MCF 10A (cell line): ENCODE measurements around the gene APC2. TPM values are rescaled to one million over a fixed set of nuclear protein-coding genes. Genes with fewer than 3 reads are reported as not detected.
"Not testable (repeated sequence)": the region's sequence is repeated elsewhere in the genome, so short reads cannot be mapped to it uniquely, and the experiment has no call there.

ENCODE experiments used
- BruUV-seq: library from RNA; stranded (reverse); fragments of 400-500 nt; replicated peaks from 2 replicates; lab custom pipeline; 2021; lab: Mats Ljungman, UMichigan
- CTCF ChIA-PET: fragments of 300-600 bp; sonication (Branson Sonifier 250); formaldehyde crosslinking; extraction: SDS; loops from one replicate; lab custom pipeline; 2021; ENCODE audit warnings: antibody characterized with exemption, inconsistent platforms; lab: Yijun Ruan, JAX
- POLR2A ChIA-PET: fragments of 300-600, 350-650 bp; sonication (Branson Sonifier 250); formaldehyde crosslinking; extraction: SDS; loops from one replicate; lab custom pipeline; 2020; ENCODE audit warnings: antibody characterized with exemption, inconsistent platforms; lab: Yijun Ruan, JAX
- DNase-seq: peaks from one replicate; pipeline ENCODE4 v3.0.0-alpha.2; 2018; ENCODE audit not compliant: unreplicated experiment
- H3K27ac Mint-ChIP-seq: one replicate; pipeline ENCODE4 v1.8.0; 2022; ENCODE audit warnings: mild to moderate bottlenecking, low read depth, mixed read lengths; ENCODE audit not compliant: unreplicated experiment
- H3K27me3 Mint-ChIP-seq: one replicate; pipeline ENCODE4 v1.8.0; 2022; ENCODE audit warnings: mixed read lengths; ENCODE audit not compliant: insufficient read depth, unreplicated experiment
- H3K36me3 Mint-ChIP-seq: one replicate; pipeline ENCODE4 v1.8.0; 2022; ENCODE audit warnings: mild to moderate bottlenecking, moderate library complexity, mixed read lengths; ENCODE audit not compliant: insufficient read depth, unreplicated experiment
- H3K4me1 Mint-ChIP-seq: one replicate; pipeline ENCODE4 v1.8.0; 2022; ENCODE audit warnings: mixed read lengths; ENCODE audit not compliant: insufficient read depth, unreplicated experiment
- H3K4me3 Mint-ChIP-seq: one replicate; pipeline ENCODE4 v1.8.0; 2022; ENCODE audit warnings: mild to moderate bottlenecking, moderate library complexity, mixed read lengths; ENCODE audit not compliant: unreplicated experiment
- H3K9me3 Mint-ChIP-seq: one replicate; pipeline ENCODE4 v1.8.0; 2022; ENCODE audit warnings: mixed read lengths; ENCODE audit not compliant: unreplicated experiment
- CTCF ChIP-seq: fragments of 200-600 bp; IDR thresholded peaks from one replicate; pipeline ENCODE4 v1.8.0; 2022; ENCODE audit warnings: antibody characterized with exemption, mild to moderate bottlenecking; ENCODE audit not compliant: unreplicated experiment
- intact Hi-C: fragments of 100-400 bp; cut with micrococcal nuclease; formaldehyde crosslinking; loops from 2 replicates; pipeline ENCODE4 v1.14.1; 2022
- total RNA-seq: library from RNA; stranded (reverse); gene quantifications from 2 replicates; pipeline ENCODE4 v1.2.3, GENCODE V29; 2022

Gene APC2
- total RNA-seq, 1 experiment from 2014 or later: 0.23 TPM

GRCh38 chr19:1497578-1498235 lies 47.8 kb downstream of the APC2 start:
- intact Hi-C loops: no loop called here
- H3K4me1 Mint-ChIP-seq: no peaks in the 10 kb centered on the region
- POLR2A ChIA-PET: interaction anchor here (0.6 kb wide), 1 partner anchor 432 kb away, joined by 3 read pairs; no protein-coding TSS in a partner anchor
- H3K4me3 Mint-ChIP-seq: no peak overlapping the region
- CTCF ChIA-PET: no interaction called here
- H3K36me3 Mint-ChIP-seq: no peaks in the 10 kb centered on the region
- BruUV-seq: no TSS peak
- no peak for TF ChIP-seq CTCF
- no peaks in the 10 kb centered on the region for H3K27me3 Mint-ChIP-seq
- no peak overlapping the region for H3K27ac Mint-ChIP-seq
- no peak for DNase-seq
- H3K9me3 Mint-ChIP-seq: no peaks in the 10 kb centered on the region

DNA sequence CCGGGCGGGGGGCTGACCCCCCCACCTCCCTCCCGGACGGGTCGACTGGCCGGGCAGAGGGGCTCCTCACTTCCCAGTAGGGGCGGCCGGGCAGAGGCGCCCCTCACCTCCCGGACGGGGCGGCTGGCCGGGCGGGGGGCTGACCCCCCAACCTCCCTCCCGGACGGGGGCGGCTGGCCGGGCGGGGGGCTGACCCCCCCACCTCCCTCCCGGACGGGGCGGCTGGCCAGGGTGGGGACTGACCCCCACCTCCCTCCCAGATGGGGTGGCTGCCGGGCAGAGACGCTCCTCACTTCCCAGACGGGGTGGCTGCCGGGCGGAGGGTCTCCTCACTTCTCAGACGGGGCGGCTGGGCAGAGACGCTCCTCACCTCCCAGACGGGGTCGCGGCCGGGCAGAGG lies 49.3 kb downstream of the APC2 start:
- BruUV-seq, H3K4me1 Mint-ChIP-seq, CTCF ChIA-PET, DNase-seq, H3K9me3 Mint-ChIP-seq, H3K4me3 Mint-ChIP-seq, intact Hi-C loops, H3K27ac Mint-ChIP-seq, H3K27me3 Mint-ChIP-seq, H3K36me3 Mint-ChIP-seq, POLR2A ChIA-PET: not testable (repeated sequence)

GRCh38 chr19:1501200-1501595 lies 51.3 kb downstream of the APC2 start:
- Mint-ChIP-seq H3K36me3 (peaks cover 14% of the 10 kb centered on the region), H3K9me3 (no peaks in the 10 kb centered on the region), H3K27me3 (no peaks in the 10 kb centered on the region), H3K4me3 (no peak overlapping the region), H3K27ac (no peak overlapping the region), H3K4me1 (no peaks in the 10 kb centered on the region)
- BruUV-seq: no TSS peak
- CTCF ChIA-PET: no interaction called here
- no peak for TF ChIP-seq CTCF
- intact Hi-C loops: no loop called here
- POLR2A ChIA-PET: interaction anchor here (0.7 kb wide), 1 partner anchor 47 kb away, joined by 4 read pairs; no protein-coding TSS in a partner anchor
- DNase-seq: no peak

GRCh38 chr19:1502433-1503088 lies 52.6 kb downstream of the APC2 start:
- intact Hi-C loops: no loop called here
- no peaks in the 10 kb centered on the region for H3K27me3 Mint-ChIP-seq
- H3K4me3 Mint-ChIP-seq: no peak overlapping the region
- TF ChIP-seq CTCF: no peak
- no peaks in the 10 kb centered on the region for H3K9me3 Mint-ChIP-seq
- POLR2A ChIA-PET: no interaction called here
- no peaks in the 10 kb centered on the region for H3K4me1 Mint-ChIP-seq
- CTCF ChIA-PET: interaction anchor here (0.6 to 0.9 kb wide), 5 partner anchors 18 to 1151 kb away, joined by 3 to 5 read pairs (median 4); no protein-coding TSS in a partner anchor
- peaks cover 19% of the 10 kb centered on the region for H3K36me3 Mint-ChIP-seq
- no peak for DNase-seq
- no peak overlapping the region for H3K27ac Mint-ChIP-seq
- BruUV-seq: no TSS peak
